K562 (cell line): Measurements from ENCODE around the gene KIF14. TPM values are rescaled to one million over a fixed set of nuclear protein-coding genes. Genes with fewer than 3 reads are reported as not detected.

ENCODE experiments used
- CREB1 ChIP-seq, 2 experiments: sonication (generic) in 1 of 2; formaldehyde crosslinking in 1 of 2; IDR thresholded peaks; 2 replicates each; pipeline versions ENCODE4 v1.6.1 to v1.8.0; 2012 to 2022; ENCODE audit warnings: inconsistent platforms in 1 of 2, mild to moderate bottlenecking in 1 of 2, missing genetic modification reagents in 1 of 2, moderate library complexity in 1 of 2
- GTF2A2 ChIP-seq: IDR thresholded peaks from 2 replicates; pipeline ENCODE4 v1.6.1; 2016; ENCODE audit warnings: mild to moderate bottlenecking, missing genetic modification characterization, missing compliant biosample characterization
- HSF4 ChIP-seq: fragments of 250-450 bp; sonication (Bioruptor Pico); IDR thresholded peaks from 2 replicates; pipeline ENCODE4 v2.1.2; 2022; ENCODE audit warnings: mild to moderate bottlenecking, moderate library complexity, borderline replicate concordance
- KAT8 ChIP-seq: fragments of 450-650 bp; IDR thresholded peaks from 2 replicates; pipeline ENCODE4 v1.6.1; 2016; ENCODE audit warnings: low read depth, mild to moderate bottlenecking
- KLF6 ChIP-seq: fragments of 250-450 bp; sonication (Bioruptor Pico); IDR thresholded peaks from 2 replicates; pipeline ENCODE4 v1.4.0; 2020; ENCODE audit warnings: mild to moderate bottlenecking, moderate library complexity, borderline replicate concordance
- MEF2A ChIP-seq: IDR thresholded peaks from 2 replicates; pipeline ENCODE4 v1.6.1; 2011; ENCODE audit warnings: low read depth, mild to moderate bottlenecking, low read length, moderate library complexity; ENCODE audit not compliant: control insufficient read depth
- NRF1 ChIP-seq, 2 experiments: fragments of 450-650 bp; IDR thresholded peaks in 1 of 2; conservative IDR thresholded peaks in 1 of 2; 2 replicates each; pipeline ENCODE4 v1.6.1; 2014; ENCODE audit warnings: mild to moderate bottlenecking in 2 of 2
- POLR2A ChIP-seq: fragments of 450-650 bp; conservative IDR thresholded peaks from 2 replicates; pipeline ENCODE4 v1.6.1; 2016
- PTTG1 ChIP-seq: fragments of 450-650 bp; IDR thresholded peaks from 2 replicates; pipeline ENCODE4 v1.6.1; 2016; ENCODE audit warnings: low read depth, mild to moderate bottlenecking, missing genetic modification characterization, missing compliant biosample characterization
- SUPT5H ChIP-seq: fragments of 450-650 bp; IDR thresholded peaks from 2 replicates; pipeline ENCODE4 v1.6.1; 2016
- TCF7L2 ChIP-seq: fragments of 150-350 bp; IDR thresholded peaks from 2 replicates; pipeline ENCODE4 v1.6.1; 2016; ENCODE audit warnings: low read depth, mild to moderate bottlenecking, low read length, moderate library complexity
- TEAD1 ChIP-seq, 2 experiments: fragments of 450-650 bp in 1 of 2; sonication (generic) in 1 of 2; formaldehyde crosslinking; IDR thresholded peaks; 2 replicates each; pipeline versions ENCODE4 v1.4.0 to v1.8.0; 2020 to 2022; ENCODE audit warnings: mild to moderate bottlenecking in 2 of 2, missing genetic modification reagents in 1 of 2
- THAP12 ChIP-seq: fragments of 250-450 bp; sonication (Bioruptor Pico); IDR thresholded peaks from 2 replicates; pipeline ENCODE4 v1.9.0; 2021; ENCODE audit warnings: mild to moderate bottlenecking, inconsistent platforms
- VEZF1 ChIP-seq: fragments of 200-800 bp; sonication (Bioruptor generic); IDR thresholded peaks from 2 replicates; pipeline ENCODE4 v1.6.1; 2017; ENCODE audit warnings: missing genetic modification characterization, missing compliant biosample characterization
- ZC3H11A ChIP-seq: IDR thresholded peaks from 2 replicates; pipeline ENCODE4 v1.6.1; 2012; ENCODE audit warnings: low read depth, low read length, improper control_type of control experiment
- ZNF140 ChIP-seq: fragments of 250-450 bp; sonication (Bioruptor Pico); IDR thresholded peaks from 2 replicates; pipeline ENCODE4 v1.8.0; 2021; ENCODE audit warnings: moderate library complexity, mild to moderate bottlenecking, inconsistent platforms
- ZNF197 ChIP-seq: fragments of 200-800 bp; sonication (Bioruptor generic); IDR thresholded peaks from 2 replicates; pipeline ENCODE4 v1.6.1; 2016; ENCODE audit warnings: low read depth, missing genetic modification characterization, missing compliant biosample characterization
- ZNF316 ChIP-seq: fragments of 450-650 bp; IDR thresholded peaks from 2 replicates; pipeline ENCODE4 v1.6.1; 2016
- ZNF584 ChIP-seq: fragments of 200-800 bp; sonication (Bioruptor generic); IDR thresholded peaks from 2 replicates; pipeline ENCODE4 v1.6.1; 2016; ENCODE audit warnings: low read depth, mild to moderate bottlenecking, missing genetic modification characterization, missing compliant biosample characterization
- ZNF589 ChIP-seq: fragments of 200-800 bp; sonication (Bioruptor generic); IDR thresholded peaks from 2 replicates; pipeline ENCODE4 v1.6.1; 2016; ENCODE audit warnings: low read depth, missing genetic modification characterization, missing compliant biosample characterization
- ZNF766 ChIP-seq: fragments of 200-800 bp; sonication (Bioruptor generic); conservative IDR thresholded peaks from 2 replicates; pipeline ENCODE4 v1.6.1; 2016; ENCODE audit warnings: missing genetic modification characterization, missing compliant biosample characterization
- polyA plus RNA-seq, 8 experiments: library from polyadenylated mRNA; depleted of rRNA in 4 of 8; stranded (reverse) in 5 of 8; unstranded in 3 of 8; fragments of >200 nt; fragmentation: Nextera tagmentation in 2 of 8; fragmentation: Illumina TruSeq in 1 of 8; extraction: Ambion mirVana in 2 of 8; extraction: Trizol in 1 of 8; gene quantifications; 2 replicates each; pipeline versions ENCODE4 v1.2.1 to v1.2.3, GENCODE V29; 2011 to 2014; ENCODE audit warnings: inconsistent platforms in 1 of 8, missing spikeins in 1 of 8
- total RNA-seq, 7 experiments: library from RNA; depleted of rRNA in 6 of 7; stranded (reverse); fragments of >200 nt in 6 of 7; fragmentation: Illumina TruSeq in 2 of 7; extraction: Trizol in 2 of 7; gene quantifications; 2 replicates each; pipeline versions ENCODE4 v1.2.1 to v1.2.3, GENCODE V29; 2011 to 2021; ENCODE audit warnings: low replicate concordance in 1 of 7

KIF14 gene
- total and polyA plus RNA-seq, 9 of the 15 experiments (the other 6 are each of a cell fraction or from before 2014, with no cell fraction given), result 11.5 to 47.4 (median 29.0) TPM

GRCh38 chr1:200640373-200640962, 19.9 kb upstream of the KIF14 start (continued):
- TF ChIP-seq TEAD1 (CRISPR knock-in tag; IDR thresholded peaks at IDR 0.05), result no peak
- TF ChIP-seq CREB1 (IDR thresholded peaks at IDR 0.05), result 0 out of 2 replicates have a peak, but pooled peaks have one; percentile 4
- TF ChIP-seq CREB1 (CRISPR knock-in tag; IDR thresholded peaks at IDR 0.05), result no peak
- peak; percentile 17; the same call in 1 of the 2 replicates for TF ChIP-seq VEZF1 (CRISPR knock-in tag)
- TF ChIP-seq PTTG1 (tag), result 0 out of 2 replicates have a peak, but pooled peaks have one; percentile 14
- no peak for TF ChIP-seq THAP12
- 0 out of 2 replicates have a peak, but pooled peaks have one; percentile 24 for TF ChIP-seq ZNF316
- 0 out of 4 replicates have a peak, but pooled peaks of 1 of the 2 experiments have one; percentile 4 for TF ChIP-seq NRF1 (conservative IDR thresholded peaks at IDR 0.05 in 1 of 2, IDR thresholded peaks at IDR 0.05 in 1 of 2)
- TF ChIP-seq POLR2A, result 0 out of 2 replicates have a peak, but pooled peaks have one; percentile 22
- TF ChIP-seq ZNF140 (CRISPR knock-in tag), result 0 out of 2 replicates have a peak, but pooled peaks have one; percentile 57
- TF ChIP-seq GTF2A2 (tag), result no peak
- peak; percentile 9; the same call in 1 of the 2 replicates for TF ChIP-seq ZNF766 (CRISPR knock-in tag)
- TF ChIP-seq ZNF197 (CRISPR knock-in tag), result 0 out of 2 replicates have a peak, but pooled peaks have one; percentile 8
- TF ChIP-seq HSF4 (CRISPR knock-in tag), result no peak
- TF ChIP-seq KAT8, result no peak
- no peak for TF ChIP-seq ZC3H11A
- TF ChIP-seq TCF7L2, result no peak
- no peak for TF ChIP-seq KLF6
- 0 out of 2 replicates have a peak, but pooled peaks have one; percentile 2 for TF ChIP-seq SUPT5H
- peak; percentile 10; the same call in 1 of the 2 replicates for TF ChIP-seq ZNF584 (CRISPR knock-in tag)
- peak; percentile 72 for TF ChIP-seq ZNF589 (CRISPR knock-in tag)
- no peak for TF ChIP-seq MEF2A
